Stimulated activated CD4-positive, alpha-beta T cell treated with anti-CD3 and anti-CD28 coated beads, Interleukin-1b, Interleukin-23, amount 100 ng/mL, for 1 hour (primary cell): ENCODE measurements around the gene CASTOR1.

Experiments used
- DNase-seq, 2 donors: peaks; one replicate each; pipeline ENCODE4 v3.0.0-alpha.2; 2020; ENCODE audit warnings: low read depth in 2 of 2

Gene CASTOR1

GRCh38 chr22:30245181-30245984, 43.9 kb downstream of the CASTOR1 start:
- DNase-seq = no peak

GRCh38 chr22:30244641-30245040, 44.7 kb downstream of the CASTOR1 start:
- DNase-seq = no peak

- no peak for DNase-seq
Observed at GRCh38 chr22:30244066-30244465, 45.2 kb downstream of the CASTOR1 start.

GRCh38 chr22:30243661-30244060, 45.6 kb downstream of the CASTOR1 start:
- DNase-seq = no peak

- no peak for DNase-seq
Observed at GRCh38 chr22:30241576-30242371, 47.5 kb downstream of the CASTOR1 start.

- DNase-seq = no peak
Observed at GRCh38 chr22:30240541-30241417, 48.5 kb downstream of the CASTOR1 start.

GRCh38 chr22:30239488-30240405, 49.6 kb downstream of the CASTOR1 start:
- no peak for DNase-seq

- no peak for DNase-seq
Observed at GRCh38 chr22:30238661-30239487, 50.4 kb downstream of the CASTOR1 start.

- no peak for DNase-seq
Observed at GRCh38 chr22:30238136-30238535, 51.2 kb downstream of the CASTOR1 start.

- no peak for DNase-seq
Observed at GRCh38 chr22:30236875-30237274, 52.4 kb downstream of the CASTOR1 start.

GRCh38 chr22:30235687-30236170, 53.6 kb downstream of the CASTOR1 start:
- no peak for DNase-seq
